Fibroblast of skin of left biceps (primary cell): Measurements from ENCODE around the gene ARL4D.
"Not testable (repeated sequence)": the region's sequence is repeated elsewhere in the genome, so short reads cannot be mapped to it uniquely, and the experiment has no call there.

ENCODE experiments used
- DNase-seq, 2 experiments: peaks; one replicate each; pipeline ENCODE4 v3.0.0-alpha.2; 2013; ENCODE audit warnings: low read depth in 2 of 2

The ARL4D gene

GRCh38 chr17:43395165-43395564 lies 3.6 kb upstream of the ARL4D start:
- no peak for DNase-seq

DNA sequence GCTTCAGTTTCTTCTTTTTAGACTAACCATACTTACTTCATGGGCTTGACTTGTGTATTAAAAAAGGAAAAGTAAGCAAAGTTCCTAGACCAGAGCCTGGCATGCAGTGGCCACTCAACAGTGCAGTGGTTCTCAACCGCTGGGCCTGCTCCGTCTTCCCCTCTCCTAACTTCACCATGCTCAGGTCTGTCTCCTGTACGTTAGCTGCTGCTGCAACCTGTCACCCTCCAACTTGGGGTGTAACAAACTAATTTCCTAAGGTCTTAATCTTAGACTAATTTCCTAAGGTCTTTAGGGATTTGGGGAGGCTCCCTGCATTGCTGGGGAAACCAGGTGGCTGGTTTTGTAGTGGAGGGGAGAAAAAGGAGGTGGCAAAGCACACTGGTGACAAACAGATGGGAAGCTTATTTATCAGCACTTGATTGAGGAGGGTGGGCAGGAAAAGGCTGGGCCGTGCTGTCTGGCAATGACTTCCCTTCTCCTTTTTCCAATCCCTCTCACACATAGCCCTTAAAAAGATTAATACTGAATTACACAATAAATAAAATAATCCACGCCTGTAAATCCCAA lies 2.2 kb upstream of the ARL4D start:
- DNase-seq, result no peak

- no peak for DNase-seq
Observed at GRCh38 chr17:43399839-43400328, 1.1 kb downstream of the ARL4D start.

DNA sequence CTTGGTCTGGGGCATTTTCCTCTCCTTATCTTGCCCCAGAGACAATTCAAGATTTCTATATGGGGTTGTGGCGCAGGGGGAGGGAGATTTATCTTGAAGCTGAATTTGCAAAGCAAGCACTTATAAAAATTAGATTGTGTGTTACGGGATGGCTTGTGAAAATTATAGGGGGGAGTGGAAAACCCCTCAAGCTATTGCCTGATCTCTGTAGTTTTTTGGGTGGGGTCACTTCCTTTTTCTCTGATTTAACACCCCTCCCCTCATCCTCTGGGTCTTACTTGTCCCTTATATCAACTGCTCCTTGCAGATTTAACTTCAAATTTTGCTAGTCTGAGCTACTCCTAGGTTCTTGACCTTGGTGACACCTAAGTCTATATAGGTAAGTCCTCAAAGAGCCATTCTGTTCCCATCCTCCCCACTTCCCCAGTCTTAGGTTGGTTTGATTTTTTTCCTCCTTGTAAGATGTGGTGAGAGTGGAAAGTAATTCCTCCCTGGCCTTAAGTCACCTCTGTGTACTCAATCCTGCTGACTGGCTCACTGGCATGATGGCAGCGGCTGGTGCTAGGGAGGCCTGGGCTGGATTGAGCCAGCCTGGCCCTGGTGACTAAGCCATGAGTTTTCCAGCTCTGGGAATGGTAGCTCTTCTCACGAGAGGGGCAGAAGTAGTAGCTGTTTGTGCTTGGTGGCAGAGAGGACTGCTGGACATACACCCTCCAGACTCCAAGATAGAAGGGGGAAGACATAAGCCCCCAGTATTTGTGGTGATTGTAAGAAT lies 2.3 kb downstream of the ARL4D start:
- DNase-seq, result no peak

DNA sequence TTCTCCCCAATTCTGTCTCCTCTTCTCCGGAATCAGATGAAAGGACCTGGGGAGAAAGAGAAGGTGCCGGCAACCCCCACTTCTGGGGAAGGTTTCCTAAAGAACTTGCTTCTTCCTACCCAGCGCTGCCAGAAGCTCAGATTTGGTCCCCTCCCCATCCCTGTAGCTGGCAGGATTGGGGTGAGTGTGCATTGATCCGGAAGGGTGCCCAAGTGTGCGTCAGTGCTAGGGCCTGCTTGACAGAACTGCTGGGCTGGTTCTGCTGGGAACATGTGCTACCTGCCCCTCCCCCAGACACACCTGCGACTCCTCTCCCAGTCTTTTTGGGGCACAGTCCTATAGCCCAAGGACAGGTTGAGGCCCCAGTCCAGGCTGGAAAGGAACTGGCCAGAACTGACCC lies 3.3 kb downstream of the ARL4D start:
- DNase-seq, result no peak

DNA sequence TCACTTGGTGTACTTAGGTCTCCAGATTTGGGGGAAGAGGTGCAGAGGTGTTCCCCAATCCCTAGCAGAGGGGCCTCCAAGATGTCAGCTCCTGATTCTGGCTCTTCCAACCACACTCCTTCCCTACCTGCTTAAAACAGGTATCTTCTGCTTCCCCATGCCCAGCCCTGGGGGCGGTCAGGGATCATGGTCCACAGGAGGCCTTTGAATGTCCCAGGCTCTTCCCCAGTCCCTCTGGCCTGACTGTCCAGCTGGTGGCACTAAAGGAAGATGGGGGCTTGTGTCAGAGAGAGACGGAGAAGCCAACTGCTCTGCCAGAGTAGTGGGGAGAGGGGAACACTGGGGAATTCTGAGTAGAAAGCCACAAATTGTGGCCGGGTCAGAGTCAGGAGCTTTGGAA lies 3.8 kb downstream of the ARL4D start:
- no peak for DNase-seq

GRCh38 chr17:43403846-43404245 lies 5.1 kb downstream of the ARL4D start:
- DNase-seq, result no peak

GRCh38 chr17:43405861-43406260 lies 7.1 kb downstream of the ARL4D start:
- no peak for DNase-seq

DNA sequence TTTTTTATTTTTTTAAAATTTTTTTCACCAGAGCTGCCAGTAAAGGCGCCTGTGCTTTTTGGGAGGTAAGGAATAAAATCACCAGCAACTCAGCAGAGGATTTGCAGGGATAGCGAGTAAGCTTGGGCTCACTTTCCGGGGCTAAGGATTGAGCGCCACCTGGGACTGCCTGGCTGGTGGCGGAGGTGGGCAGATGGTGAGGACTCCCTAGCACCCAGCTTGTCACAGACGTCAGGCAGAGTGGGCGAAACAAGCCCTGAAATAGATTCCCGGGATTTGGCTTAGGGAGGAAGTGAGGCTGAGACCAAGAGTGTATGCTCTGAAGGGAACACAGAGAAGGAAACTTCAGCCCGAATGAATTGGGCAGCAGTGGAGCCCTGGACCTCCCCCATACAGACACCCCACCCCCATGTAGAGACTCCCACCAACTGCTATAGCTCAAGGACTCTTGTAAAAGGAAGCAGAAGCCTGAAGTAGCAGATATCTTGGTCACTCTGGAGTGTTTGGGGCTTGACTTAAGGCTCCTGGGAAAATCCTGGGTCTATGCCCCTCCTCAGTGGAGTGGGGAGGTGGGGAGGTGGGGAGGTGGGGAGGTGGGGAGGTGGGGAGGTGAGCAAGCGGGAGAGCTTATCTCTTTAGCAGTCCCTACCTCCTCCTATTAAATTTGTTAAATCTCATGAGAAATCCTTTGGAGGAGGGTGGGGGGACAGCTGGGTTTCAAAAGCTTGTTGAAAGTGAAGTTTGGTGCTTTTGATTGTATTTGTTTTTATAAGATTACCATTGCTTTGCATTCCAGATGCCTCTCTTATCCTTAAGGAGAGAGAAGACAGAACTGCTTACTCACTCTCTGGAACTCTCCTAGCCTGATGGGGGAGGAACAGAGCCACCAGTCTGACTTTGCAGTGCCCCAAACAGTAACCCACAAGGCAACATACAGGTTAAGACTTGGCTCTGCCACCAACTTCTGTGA lies 8.2 kb downstream of the ARL4D start:
- DNase-seq, result no peak

DNA sequence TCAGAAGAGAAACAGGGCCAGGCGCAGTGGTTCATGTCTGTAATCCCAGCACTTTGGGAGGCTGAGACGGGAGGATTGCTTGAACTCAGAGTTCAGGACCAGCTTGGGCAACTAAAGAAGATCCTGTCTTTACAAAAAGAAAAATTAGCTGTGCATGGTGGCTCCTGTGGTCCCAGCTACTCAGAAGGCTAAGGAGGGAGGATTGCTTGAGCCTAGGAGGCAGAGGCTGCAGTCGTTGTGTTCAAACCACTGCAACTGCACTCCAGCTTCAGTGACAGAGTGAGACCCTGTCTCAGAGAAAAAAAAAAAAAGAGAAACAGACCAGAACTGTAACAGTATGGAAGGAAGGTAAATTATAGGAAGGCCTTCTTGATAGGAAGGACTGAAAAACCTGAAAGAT lies 10.3 kb downstream of the ARL4D start:
- no peak for DNase-seq

- DNase-seq, result no peak
Observed at GRCh38 chr17:43410557-43411368, 12.0 kb downstream of the ARL4D start.

- no peak for DNase-seq
Observed at GRCh38 chr17:43411369-43411677, 12.5 kb downstream of the ARL4D start.

DNA sequence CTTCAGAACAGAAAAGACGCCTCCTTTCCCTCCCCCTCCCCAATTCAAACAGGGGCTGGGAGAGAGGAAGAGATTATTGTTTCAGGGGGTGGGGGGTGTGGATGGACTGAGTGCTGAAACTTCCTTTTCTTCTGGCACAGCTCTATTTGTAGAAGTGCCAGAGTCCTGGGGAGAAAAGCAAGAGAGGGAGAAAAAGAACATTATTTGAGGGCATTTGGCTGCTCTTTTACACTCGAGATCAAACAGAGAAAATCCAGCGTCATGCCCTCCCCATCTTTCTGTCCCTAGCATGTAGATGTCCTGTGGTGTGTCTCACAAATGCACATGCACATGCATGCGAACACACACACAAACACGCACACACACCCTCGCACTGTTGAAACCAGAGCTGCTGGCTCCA lies 13.0 kb downstream of the ARL4D start:
- no peak for DNase-seq

- DNase-seq, result no peak
Observed at GRCh38 chr17:43412166-43412565, 13.4 kb downstream of the ARL4D start.

DNA sequence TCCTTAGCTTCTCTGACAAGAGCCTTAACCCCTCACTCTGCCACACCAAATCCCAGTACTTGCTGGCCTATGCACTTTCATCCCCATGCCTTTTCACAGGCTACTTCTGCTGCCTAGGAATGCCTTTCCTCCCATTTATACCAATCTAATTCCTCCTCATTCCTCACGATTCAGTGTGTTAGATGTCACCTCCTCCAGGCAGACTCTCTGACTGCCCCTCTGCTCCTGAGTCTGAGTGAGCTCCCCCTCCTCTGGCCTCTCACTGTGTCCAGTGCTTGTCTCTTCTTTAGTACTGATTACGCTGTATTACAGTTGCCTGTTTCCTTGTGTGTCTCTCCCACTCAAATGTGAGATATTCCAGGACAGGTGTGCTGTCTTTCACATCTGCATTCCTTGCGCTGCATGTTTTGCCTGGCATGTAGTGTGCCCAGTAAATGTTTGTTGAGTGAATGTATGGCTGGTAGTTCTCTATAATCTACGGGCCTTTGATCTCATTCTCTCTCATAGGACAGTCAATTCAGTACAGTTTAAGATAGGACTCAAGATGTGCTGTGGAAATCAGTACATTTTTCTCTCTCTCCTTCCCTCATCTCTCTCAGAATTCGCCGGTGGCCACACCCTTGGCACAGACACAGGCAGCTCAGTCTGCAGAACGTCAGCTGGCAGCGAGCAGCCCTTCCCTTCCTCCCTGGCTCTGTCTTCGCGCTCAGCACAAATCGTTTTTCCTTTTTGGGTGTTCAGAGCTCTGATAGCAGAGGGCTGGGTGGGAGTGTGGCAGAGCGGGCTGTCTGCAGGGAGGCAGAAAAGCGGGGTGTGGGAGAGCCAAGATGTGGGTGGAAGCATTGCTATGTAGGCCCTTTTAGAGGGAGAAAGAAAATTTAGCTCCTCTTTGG lies 18.5 kb downstream of the ARL4D start:
- no peak for DNase-seq

DNA sequence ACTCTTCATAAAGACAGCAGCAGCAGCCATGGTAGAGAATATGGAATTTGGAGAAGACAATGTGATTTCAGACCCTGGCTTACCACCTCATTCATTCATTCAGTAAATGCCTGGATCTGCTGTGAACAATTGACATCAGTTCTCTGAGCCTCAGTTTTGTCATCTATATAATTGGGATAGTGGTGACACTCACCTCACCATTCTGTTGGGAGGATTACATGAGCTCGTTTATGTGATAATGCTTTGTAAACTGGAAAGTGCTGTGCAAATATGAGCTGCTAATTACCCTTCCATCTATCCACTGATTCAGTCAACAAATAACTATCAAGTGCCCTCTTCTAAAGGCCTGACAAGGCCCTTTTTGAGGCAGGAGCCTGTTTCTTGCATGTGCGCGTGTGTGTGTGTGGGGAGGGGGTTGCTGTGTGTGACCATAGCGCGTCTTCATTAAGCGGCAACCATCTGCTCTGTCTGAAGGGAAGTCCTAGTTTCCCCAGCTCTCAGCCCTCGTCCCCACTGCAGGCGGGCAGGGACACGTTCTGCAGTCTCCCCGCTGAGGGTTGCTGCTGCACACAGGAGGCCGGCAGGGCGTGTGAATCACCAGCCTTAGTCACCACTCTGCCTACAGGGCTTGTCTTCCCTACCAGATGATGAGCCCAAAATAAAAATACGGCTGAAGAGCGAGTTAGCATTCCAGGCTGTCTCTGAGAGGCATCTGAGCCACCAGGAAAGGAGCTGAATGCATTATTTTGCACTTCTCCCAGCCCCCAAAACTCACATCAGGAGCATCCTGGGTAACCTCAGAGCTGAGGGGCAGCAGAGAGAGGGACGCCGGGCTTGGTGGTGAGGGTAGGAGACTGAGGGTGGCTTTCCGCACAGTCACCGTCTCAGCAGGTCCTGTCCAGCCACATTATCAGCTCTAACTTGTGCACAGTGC lies 19.9 kb downstream of the ARL4D start:
- peak; percentile 60 to 66 for DNase-seq

DNA sequence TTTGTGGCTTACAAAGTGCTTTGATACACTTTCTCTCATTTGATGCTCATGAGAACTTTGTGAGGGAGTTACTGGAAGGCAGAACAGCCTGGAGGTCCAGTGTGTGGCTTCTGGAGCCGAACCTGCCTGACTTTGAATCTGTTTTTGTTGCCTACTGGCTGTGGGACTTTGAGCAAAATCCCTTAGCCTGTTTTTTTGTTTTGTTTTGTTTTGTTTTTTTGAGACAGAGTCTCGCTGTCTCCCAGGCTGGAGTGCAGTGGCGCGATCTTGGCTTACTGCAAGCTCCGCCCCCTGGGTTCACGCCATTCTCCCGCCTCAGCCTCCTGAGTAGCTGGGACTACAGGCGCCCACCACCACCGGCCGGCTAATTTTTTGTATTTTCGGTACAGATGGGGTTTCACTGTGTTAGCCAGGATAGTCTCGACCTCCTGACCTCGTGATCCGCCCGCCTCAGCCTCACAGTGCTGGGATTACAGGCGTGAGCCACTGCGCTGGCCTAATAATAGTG lies 20.6 kb downstream of the ARL4D start:
- not testable (repeated sequence) for DNase-seq

DNA sequence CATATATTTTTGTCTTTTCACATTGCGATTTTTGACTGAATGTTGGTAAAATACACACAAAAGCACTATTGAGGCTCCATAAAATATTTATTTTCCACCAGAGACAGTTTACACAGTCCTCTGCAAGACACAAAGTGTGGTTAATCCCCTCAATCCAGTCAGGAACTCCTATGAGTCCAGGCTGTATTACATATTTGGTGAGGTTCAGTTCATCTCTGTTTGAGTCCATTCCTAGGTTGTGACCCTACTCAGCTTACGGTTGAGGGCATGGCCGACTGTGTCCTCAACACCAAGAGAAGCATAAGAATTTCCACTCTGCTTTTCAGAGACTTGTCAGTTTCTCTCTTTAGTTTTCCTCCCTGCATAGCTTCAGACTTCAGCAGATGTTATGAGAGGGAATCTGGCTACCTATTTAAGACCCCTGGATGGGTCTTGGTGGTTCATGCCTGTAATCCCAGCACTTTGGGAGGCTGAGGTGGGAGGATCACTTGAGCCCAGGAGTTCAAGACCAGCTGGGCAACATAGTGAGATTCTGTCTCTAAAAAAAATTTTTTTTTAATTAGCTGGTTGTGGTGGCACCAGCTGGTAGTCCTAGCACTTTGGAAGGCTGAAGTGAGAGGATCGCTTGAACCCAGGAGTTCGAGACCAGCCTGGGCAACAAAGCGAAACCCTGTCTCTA lies 25.1 kb downstream of the ARL4D start:
- no peak for DNase-seq
